Esophagus (tissue), 2 donors: ENCODE measurements around the gene FREM2. TPM values are rescaled to one million over a fixed set of nuclear protein-coding genes. Genes with fewer than 3 reads are reported as not detected.

Experiments used
- H3K27ac ChIP-seq, 2 donors: one replicate each; pipeline ENCODE4 v1.5.1; 2013; ENCODE audit warnings: low read depth in 2 of 2, mild to moderate bottlenecking in 2 of 2, inconsistent platforms in 1 of 2, low read length in 1 of 2, moderate library complexity in 1 of 2
- H3K27me3 ChIP-seq, 2 donors: one replicate each; pipeline ENCODE4 v1.6.1; 2013; ENCODE audit warnings: low read length in 2 of 2, control low read depth in 1 of 2, mild to moderate bottlenecking in 1 of 2; ENCODE audit not compliant: insufficient read depth in 2 of 2, control insufficient read depth in 1 of 2
- H3K36me3 ChIP-seq, 2 donors: one replicate each; pipeline ENCODE4 v1.6.1; 2013; ENCODE audit warnings: low read length in 1 of 2; ENCODE audit not compliant: control insufficient read depth in 2 of 2, insufficient read depth in 2 of 2
- H3K4me1 ChIP-seq, 2 donors: one replicate each; pipeline ENCODE4 v1.6.1; 2013; ENCODE audit warnings: low read length in 1 of 2; ENCODE audit not compliant: control insufficient read depth in 2 of 2, insufficient read depth in 2 of 2
- H3K4me3 ChIP-seq, 2 donors: one replicate each; pipeline ENCODE4 v1.5.1; 2013; ENCODE audit warnings: low read length in 2 of 2, mild to moderate bottlenecking in 2 of 2, low read depth in 1 of 2, moderate library complexity in 1 of 2
- H3K9me3 ChIP-seq, 2 donors: one replicate each; pipeline ENCODE4 v1.6.1; 2013; ENCODE audit warnings: mild to moderate bottlenecking in 2 of 2, low read depth in 1 of 2, low read length in 1 of 2, moderate library complexity in 1 of 2; ENCODE audit not compliant: control insufficient read depth in 2 of 2, insufficient read depth in 1 of 2
- WGBS, 2 donors: extraction: QIAGEN DNeasy Blood & Tissue Kit; methylation state at CpG; one replicate each; pipeline ENCODE4 v1.1.7; 2013; 5-methylcytosine and 5-hydroxymethylcytosine counted together
- polyA plus RNA-seq, 2 donors: library from polyadenylated mRNA; stranded (reverse); fragments of 200-250 nt; gene quantifications; one replicate each; pipeline ENCODE4 v1.2.3, GENCODE V29; 2013
- donor health status: healthy with polysubstance abuse.
- donor health status: Bipolar disorder and iron deficiency.

Gene FREM2
- polyA plus RNA-seq, 2 donors, result 0.01 to 0.02 TPM

DNA sequence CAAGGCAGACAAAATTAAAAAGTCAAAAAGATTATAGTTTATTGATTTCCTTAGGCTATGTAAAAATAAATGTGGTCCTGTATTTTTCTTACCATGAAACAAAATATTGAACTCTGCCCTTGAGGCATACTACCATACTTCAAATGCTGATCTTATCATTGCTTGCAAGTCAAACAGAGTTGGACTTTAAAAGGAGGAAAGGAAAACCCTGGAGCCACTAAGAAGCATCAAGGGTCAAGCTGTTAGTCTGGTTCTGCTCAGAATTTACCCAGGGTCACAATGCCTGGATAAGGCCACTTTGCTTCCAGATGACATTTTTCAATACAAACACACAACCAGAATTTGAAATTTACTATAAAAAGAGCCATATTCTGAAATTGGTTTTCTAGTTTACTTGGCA is 2.2 kb upstream of the FREM2 start:
- Histone ChIP-seq H3K4me3 (no peak overlapping the region), H3K27ac (no peak overlapping the region), H3K27me3 (peaks cover 0 to 13% of the 10 kb centered on the region in 2 donors), H3K36me3 (no peaks in the 10 kb centered on the region), H3K4me1 (peaks cover 6 to 14% of the 10 kb centered on the region in 2 donors), H3K9me3 (peaks cover 0 to 2% of the 10 kb centered on the region in 2 donors)

- whole genome bisulfite sequencing, 2 donors, result 53 to 64% methylated on average over 2 of the region's 2 CpGs
- Histone ChIP-seq H3K4me3 (no peak overlapping the region), H3K27ac (no peak overlapping the region), H3K4me1 (peaks cover 6 to 14% of the 10 kb centered on the region in 2 donors), H3K9me3 (peaks cover 0 to 3% of the 10 kb centered on the region in 2 donors), H3K27me3 (peaks cover 0 to 13% of the 10 kb centered on the region in 2 donors), H3K36me3 (no peaks in the 10 kb centered on the region)
Observed at GRCh38 chr13:38685431-38685830, 1.4 kb upstream of the FREM2 start.

DNA sequence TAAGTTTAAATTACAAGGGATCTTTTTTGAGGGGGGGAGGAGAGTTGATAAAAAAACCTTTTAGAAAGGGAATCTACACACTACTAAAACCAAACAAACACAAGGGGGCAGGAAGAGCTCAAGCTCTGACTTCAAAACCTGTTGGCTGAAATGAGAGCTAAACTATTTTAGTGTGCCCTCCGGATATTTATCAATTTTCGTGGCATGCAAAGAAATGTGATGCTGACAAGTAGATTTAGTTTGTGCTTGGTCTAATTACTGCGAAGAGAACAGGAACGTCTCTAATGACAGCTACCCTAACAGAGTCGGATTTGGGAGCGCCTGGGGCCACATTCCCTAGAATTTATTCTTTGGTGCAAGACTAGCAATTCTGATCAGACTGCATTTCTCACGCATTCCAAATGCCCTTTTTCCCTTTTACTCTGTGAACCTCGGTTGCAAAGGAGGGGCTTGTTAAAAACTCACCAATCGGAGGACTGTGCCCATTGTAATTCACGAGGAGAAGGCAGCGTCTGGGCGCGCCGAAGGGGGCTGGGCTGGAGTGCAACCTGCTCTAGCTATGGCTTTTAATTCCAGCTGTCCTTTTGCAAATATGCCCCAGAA is 802 bp upstream of the FREM2 start:
- peaks cover 0 to 13% of the 10 kb centered on the region in 2 donors for H3K27me3 ChIP-seq

DNA sequence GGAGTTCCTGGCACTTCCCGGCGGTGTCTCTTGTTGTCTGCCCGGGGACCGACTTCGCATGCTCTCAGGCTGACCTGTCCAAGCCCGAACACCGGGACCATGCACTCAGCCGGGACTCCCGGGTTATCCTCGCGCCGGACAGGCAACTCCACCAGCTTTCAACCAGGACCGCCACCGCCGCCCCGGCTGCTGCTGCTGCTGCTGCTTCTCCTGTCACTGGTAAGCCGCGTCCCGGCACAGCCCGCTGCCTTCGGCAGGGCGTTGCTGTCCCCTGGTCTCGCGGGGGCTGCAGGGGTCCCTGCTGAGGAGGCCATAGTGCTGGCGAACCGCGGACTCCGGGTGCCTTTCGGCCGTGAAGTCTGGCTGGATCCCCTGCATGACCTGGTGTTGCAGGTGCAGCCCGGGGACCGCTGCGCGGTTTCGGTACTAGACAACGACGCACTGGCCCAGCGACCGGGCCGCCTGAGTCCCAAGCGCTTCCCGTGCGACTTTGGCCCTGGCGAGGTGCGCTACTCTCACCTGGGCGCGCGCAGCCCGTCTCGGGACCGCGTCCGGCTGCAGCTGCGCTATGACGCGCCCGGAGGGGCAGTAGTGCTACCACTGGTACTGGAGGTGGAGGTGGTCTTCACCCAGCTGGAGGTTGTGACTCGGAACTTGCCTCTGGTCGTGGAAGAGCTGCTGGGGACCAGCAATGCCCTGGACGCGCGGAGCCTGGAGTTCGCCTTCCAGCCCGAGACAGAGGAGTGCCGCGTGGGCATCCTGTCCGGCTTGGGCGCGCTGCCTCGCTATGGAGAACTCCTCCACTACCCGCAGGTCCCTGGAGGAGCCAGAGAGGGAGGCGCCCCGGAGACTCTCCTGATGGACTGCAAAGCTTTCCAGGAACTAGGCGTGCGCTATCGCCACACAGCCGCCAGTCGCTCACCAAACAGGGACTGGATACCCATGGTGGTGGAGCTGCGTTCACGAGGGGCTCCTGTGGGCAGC is 661 bp downstream of the FREM2 start:
- Histone ChIP-seq H3K4me3 (peak overlapping the region; percentile 37 to 39), H3K4me1 (peaks cover 6 to 14% of the 10 kb centered on the region in 2 donors), H3K36me3 (no peaks in the 10 kb centered on the region), H3K27ac (no peak overlapping the region), H3K9me3 (peaks cover 0 to 3% of the 10 kb centered on the region in 2 donors), H3K27me3 (peaks cover 0 to 13% of the 10 kb centered on the region in 2 donors)
- 2 to 4% methylated on average over 79 to 80 of the region's 80 CpGs for WGBS, 2 donors

More for the DNA sequence above, 802 bp upstream of the FREM2 start:
- peaks cover 0 to 3% of the 10 kb centered on the region in 2 donors for H3K9me3 ChIP-seq
- no peaks in the 10 kb centered on the region for H3K36me3 ChIP-seq
- peak overlapping the region in 1 of 2 donors; percentile 37 for H3K4me3 ChIP-seq
- WGBS, 2 donors, result 0 to 2% methylated on average over 14 of the region's 14 CpGs
- peaks cover 6 to 14% of the 10 kb centered on the region in 2 donors for H3K4me1 ChIP-seq
- no peak overlapping the region for H3K27ac ChIP-seq

DNA sequence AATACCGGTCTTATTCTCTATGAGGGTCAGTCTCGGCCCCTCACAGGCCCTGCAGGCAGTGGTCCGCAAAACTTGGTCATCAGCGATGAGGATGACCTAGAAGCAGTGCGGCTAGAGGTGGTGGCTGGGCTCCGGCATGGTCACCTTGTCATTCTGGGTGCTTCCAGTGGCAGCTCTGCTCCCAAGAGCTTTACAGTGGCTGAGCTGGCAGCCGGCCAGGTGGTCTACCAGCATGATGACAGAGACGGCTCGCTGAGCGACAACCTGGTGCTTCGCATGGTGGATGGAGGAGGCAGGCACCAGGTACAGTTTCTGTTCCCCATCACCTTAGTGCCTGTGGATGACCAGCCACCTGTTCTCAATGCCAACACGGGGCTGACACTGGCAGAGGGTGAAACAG is 1.8 kb downstream of the FREM2 start:
- H3K27ac ChIP-seq, result no peak overlapping the region
- H3K9me3 ChIP-seq, result peaks cover 0 to 3% of the 10 kb centered on the region in 2 donors
- H3K27me3 ChIP-seq, result peaks cover 0 to 13% of the 10 kb centered on the region in 2 donors
- H3K36me3 ChIP-seq, result no peaks in the 10 kb centered on the region
- no peak overlapping the region for H3K4me3 ChIP-seq
- WGBS, 2 donors, result 88 to 91% methylated on average over 12 of the region's 12 CpGs
- peaks cover 6 to 14% of the 10 kb centered on the region in 2 donors for H3K4me1 ChIP-seq

- Histone ChIP-seq H3K4me3 (no peak overlapping the region), H3K27ac (no peak overlapping the region), H3K4me1 (peaks cover 6 to 14% of the 10 kb centered on the region in 2 donors), H3K27me3 (peaks cover 0 to 13% of the 10 kb centered on the region in 2 donors), H3K9me3 (peaks cover 0 to 3% of the 10 kb centered on the region in 2 donors), H3K36me3 (no peaks in the 10 kb centered on the region)
- 95 to 96% methylated on average over 2 of the region's 2 CpGs for WGBS, 2 donors
Observed at GRCh38 chr13:38690231-38690630, 3.4 kb downstream of the FREM2 start.

DNA sequence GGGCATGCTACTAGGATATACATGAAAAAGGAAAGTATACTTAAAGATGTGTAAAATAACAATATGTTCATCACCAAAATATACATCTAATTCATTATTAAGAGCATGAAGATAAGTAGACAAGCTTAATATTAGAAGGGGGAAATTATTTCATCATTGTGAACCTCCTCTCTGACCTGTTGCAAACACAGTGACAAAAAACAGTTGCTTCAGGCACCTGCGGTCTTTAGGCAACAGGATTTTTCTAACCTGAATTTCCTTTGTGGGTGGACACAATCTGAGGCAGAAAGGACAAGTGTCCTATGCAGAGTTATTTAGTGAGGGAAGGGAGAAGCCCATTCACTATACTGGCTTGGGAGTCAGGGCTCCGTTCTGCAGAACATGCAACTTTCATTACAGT is 6.3 kb downstream of the FREM2 start:
- Histone ChIP-seq H3K4me3 (no peak overlapping the region), H3K27me3 (no peaks in the 10 kb centered on the region), H3K9me3 (peaks cover 0 to 3% of the 10 kb centered on the region in 2 donors), H3K27ac (no peak overlapping the region), H3K4me1 (peaks cover 0 to 2% of the 10 kb centered on the region in 2 donors), H3K36me3 (no peaks in the 10 kb centered on the region)
- 68 to 77% methylated on average over 2 of the region's 2 CpGs for WGBS, 2 donors

DNA sequence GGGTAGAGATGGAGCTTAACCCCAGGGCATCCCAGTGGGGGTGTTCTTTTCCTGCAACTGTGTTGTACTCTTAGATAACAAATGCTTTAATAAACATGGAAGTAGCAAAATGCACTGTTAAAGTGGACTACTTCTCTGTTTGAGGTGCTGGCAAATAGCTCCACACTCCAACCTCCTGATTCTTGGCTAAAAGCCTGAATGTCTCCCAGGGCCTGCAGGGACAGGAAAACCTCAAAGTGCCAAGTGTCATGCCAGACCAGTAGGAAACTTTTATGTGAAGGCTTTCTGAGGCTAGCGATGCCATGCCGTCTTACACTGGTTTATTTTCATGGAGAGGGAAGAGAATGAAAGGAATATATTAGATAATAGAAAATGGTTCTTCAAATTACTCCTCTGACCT is 6.8 kb downstream of the FREM2 start:
- Histone ChIP-seq H3K9me3 (peaks cover 0 to 3% of the 10 kb centered on the region in 2 donors), H3K27me3 (no peaks in the 10 kb centered on the region), H3K36me3 (no peaks in the 10 kb centered on the region), H3K4me1 (no peaks in the 10 kb centered on the region), H3K27ac (no peak overlapping the region), H3K4me3 (no peak overlapping the region)
- WGBS, 2 donors, result 44 to 58% methylated on average over 2 of the region's 2 CpGs

DNA sequence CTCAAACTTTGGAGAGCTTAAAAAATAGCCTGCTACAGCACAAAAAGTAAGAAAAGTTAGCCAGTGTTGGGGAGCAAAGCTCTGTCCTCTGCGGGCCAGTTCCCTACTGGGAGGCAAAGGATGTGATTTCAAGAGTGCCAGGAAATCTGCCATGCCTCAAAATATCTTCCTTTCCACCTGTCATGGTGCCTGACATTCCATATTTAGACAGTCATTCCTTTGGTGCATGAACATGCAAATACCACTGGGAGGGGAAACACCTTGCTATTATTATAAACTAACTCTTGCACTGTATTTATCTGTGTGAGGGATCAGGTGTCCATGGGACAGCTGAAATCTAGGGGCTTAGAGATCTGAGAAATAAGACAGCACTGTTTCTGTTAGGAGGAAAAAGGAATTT is 10.3 kb downstream of the FREM2 start:
- no peak overlapping the region for H3K27ac ChIP-seq
- WGBS, 2 donors, result 73 to 79% methylated on average over 1 of the region's 1 CpG
- H3K36me3 ChIP-seq, result no peaks in the 10 kb centered on the region
- no peaks in the 10 kb centered on the region for H3K9me3 ChIP-seq
- H3K27me3 ChIP-seq, result no peaks in the 10 kb centered on the region
- H3K4me3 ChIP-seq, result no peak overlapping the region
- no peaks in the 10 kb centered on the region for H3K4me1 ChIP-seq
